NCI-H1694 treated with DMSO at 0.1 percent for 48 hours (cell line): ENCODE measurements around the gene PSMC3IP.
A peak's percentile ranks its signal among the peaks of the same experiment; 100 is the strongest.
"Not testable (repeated sequence)": the region's sequence is repeated elsewhere in the genome, so short reads cannot be mapped to it uniquely, and the experiment has no call there.

Experiments used
- DNase-seq: peaks from one replicate; lab custom pipeline; 2025; lab: John Stamatoyannopoulos, UW

The PSMC3IP gene

DNA sequence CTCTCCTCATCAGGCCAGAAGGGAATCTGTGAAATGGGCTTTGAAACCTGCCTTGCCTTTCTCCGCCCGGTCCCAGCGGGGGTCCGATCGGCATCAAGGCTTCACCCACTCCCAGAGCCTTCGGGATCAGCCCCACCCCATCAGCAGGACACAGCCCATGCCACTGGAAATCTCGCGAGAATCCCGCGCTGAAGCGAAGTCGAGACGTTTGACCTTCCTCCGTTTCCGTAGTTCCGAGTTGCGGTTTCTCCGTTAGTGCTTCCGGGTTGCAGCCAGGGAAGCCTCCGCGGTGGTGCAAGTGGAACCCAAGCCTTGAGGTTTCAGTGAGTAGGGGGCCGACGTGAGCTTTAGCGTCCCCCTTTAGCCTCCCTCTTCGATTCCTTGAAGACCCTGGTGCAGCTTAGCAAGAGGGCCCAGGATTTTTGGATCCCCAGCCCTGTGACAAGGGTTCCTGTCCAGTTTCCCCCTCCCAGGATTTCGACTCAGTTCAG, 15.6 kb downstream of the PSMC3IP start, which contains the start of gene COASY:
Gene COASY, plus strand, starts transcription at position 252 of the 491 bp plus-strand sequence. CDS start 475 bp downstream, outside the sequence.
- peak; percentile 97 for DNase-seq

DNA sequence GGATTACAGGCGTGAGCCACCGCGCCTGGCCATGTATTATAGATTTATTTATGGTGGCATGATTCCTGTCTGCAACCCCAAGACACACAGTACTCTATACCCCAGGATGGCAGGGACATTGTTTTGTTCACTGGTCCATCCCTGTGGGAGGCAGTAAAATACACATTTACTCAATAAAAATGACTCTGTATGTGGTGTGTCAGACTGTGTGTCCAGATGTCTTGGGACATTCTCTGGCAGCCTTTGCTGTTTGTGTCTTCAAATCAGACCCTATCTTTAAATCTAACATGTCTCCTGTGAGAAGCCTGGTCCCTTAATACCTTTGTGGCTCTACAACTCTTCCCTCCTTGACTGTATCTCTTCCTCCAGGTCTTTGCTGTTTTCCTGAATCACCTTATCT, 17.3 kb downstream of the PSMC3IP start:
- no peak for DNase-seq

DNA sequence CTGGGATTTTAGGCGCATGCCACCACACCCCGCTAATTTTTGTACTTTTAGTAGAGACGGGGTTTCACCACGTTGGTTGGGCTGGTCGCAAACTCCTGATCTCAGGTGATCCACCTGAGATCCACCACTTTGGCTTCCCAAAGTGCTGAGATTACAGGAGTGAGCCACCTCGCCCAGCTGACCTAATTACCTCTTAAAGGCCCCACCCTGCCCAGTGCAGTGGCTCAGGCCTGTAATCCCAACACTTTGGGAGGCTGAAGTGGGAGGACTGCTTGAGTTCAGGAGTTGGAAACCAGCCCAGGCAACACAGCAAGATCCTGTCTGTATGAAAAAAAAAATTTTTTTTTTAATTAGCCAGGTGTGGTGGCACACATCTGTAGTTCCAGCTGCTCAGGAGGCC, 18.5 kb downstream of the PSMC3IP start:
- no peak for DNase-seq

DNA sequence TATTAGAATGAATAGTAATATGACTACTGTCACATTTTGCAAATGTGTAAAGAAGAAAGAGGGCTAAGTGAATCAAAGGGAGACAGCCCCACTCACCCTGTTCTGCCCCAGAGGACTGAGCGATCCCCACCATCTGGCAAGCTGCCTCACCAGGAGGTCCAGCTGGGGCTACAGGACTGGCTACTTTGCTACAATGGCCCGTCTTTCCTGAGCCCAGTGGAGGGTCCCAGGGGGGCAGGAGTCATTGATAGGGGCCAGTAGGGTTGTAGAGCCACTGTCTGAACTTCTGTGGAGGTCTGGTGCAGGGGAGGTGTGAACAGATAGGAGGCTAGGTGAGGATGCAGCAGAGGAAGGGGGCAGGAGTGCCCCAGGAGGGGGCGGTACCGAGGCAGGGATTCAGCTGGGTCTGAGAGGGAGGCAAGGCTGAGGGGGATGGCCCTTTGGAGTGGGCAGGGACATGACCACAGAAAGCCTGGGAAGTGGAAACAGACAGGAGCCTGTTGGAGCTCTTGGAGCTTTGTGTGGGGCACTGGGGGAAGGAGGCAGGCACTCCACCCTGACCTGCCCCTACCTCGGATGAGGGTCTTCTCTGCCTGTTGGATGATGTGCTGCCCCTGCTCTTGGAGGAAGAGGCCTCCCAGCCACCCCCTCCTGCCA, 21.4 kb downstream of the PSMC3IP start:
- not testable (repeated sequence) for DNase-seq

DNA sequence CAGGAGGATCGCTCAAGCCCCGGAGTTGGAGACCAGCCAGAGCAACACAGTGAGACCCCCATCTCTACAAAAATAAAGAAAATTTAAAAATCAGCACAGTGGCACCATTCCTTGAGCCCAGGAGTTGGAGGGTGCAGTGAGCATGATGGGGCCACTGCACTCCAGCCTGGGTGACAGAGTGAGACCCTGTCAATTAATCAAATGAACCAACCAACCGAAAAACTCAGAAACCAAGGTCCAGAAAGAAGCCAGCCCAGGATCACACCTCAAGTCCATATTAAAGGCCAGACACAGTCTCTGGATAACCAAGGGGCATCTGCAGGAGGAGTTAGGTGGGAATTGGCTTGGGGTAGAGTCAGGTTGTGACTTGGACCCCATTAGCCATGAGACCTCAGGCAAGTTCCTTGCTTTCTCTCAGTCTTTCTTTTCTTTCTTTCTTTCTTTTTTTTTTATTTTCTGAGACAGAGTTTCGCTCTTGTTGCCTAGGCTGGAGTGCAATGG, 22.4 kb downstream of the PSMC3IP start:
- DNase-seq = no peak

DNA sequence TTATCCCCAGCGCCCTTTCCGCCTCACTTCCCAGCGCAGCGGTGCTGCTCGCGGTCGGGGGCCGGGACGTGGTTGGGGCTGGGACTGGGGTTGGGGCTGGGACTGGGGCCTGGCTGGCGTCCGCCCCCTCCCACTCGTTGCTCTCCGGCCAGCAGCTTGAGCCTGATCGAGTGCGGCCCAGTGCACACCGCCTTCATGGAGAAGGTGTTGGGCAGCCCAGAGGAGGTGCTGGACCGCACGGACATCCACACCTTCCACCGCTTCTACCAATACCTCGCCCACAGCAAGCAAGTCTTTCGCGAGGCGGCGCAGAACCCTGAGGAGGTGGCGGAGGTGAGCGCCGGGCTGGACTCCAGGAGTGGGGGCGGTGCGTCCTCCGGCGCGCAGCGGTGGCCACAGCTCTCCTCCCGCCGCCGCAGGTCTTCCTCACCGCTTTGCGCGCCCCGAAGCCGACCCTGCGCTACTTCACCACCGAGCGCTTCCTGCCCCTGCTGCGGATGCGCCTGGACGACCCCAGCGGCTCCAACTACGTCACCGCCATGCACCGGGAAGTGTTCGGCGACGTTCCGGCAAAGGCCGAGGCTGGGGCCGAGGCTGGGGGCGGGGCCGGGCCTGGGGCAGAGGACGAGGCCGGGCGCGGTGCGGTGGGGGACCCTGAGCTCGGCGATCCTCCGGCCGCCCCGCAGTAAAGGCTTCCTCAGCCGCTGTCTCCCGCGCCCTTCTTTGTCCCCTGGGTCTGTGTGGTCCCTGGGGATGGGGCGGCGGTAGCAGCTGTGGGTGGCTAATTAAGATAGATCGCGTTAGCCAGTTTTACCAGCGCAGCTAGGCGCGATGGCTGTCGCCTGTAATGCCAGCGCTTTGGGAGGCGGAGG, 23.0 kb downstream of the PSMC3IP start:
- peak; percentile 79 for DNase-seq

DNA sequence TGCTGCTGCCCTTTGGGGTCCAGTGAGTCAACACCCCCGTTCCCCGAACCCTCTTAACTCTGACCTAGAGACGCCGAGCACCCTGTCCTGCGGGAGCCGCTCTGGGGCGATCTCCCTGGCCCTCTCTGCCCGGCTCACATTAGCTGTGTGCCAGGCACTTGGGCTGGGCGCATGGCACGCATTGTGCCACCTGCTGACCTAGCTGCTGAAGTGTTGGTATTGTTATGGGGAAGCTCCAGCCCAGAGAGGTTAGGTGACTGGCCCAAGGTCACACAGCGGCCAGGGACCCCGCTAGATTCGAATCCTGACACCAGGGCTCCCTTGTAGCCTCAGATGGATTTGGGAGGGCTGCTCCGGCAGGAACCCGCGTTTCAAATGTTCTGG, 23.7 kb downstream of the PSMC3IP start:
- no peak for DNase-seq

DNA sequence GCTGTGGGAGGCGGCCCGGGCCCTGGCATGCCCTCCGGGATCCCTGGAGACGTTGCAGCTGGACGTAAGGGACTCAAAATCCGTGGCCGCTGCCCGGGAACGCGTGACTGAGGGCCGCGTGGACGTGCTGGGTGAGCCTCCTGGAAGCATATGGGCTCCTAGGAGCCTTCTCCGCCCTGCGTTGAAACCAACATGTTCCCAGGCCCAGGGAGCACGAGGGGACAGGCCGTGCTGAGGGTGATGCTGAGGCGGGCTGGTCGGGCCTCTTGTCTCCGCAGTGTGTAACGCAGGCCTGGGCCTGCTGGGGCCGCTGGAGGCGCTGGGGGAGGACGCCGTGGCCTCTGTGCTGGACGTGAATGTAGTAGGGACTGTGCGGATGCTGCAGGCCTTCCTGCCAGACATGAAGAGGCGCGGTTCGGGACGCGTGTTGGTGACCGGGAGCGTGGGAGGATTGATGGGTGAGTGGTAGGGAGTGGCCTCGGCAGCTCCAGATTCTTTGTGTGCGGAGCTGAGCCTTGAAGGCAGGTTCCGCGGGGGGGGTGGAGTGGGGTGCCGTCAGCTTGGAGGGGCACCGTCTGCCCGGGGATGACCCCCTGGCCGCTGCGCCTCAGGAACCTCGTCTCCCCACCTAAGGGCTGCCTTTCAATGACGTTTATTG, 24.2 kb downstream of the PSMC3IP start:
- no peak for DNase-seq

DNA sequence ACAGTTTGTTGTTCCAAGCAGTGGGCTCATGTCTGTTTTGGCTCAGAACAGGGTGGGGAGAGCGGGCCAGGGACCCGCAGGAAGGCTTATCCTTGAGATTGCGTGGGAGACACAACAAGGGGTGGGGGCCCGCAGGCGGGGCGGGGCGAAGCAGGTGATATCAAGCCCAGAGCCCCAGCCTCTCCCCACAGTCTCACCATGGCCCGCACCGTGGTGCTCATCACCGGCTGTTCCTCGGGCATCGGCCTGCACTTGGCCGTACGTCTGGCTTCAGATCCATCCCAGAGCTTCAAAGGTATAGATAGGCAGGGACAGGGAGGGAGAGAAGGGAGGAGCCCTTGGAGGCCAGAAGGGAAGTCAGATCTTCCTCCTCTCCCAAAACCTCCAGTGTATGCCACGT, 24.8 kb downstream of the PSMC3IP start, which contains the start of gene HSD17B1:
Gene HSD17B1, plus strand, starts transcription at position 188 of the 400 bp plus-strand sequence. Its CDS starts 11 bp downstream, at position 199.
- DNase-seq = not testable (repeated sequence)

DNA sequence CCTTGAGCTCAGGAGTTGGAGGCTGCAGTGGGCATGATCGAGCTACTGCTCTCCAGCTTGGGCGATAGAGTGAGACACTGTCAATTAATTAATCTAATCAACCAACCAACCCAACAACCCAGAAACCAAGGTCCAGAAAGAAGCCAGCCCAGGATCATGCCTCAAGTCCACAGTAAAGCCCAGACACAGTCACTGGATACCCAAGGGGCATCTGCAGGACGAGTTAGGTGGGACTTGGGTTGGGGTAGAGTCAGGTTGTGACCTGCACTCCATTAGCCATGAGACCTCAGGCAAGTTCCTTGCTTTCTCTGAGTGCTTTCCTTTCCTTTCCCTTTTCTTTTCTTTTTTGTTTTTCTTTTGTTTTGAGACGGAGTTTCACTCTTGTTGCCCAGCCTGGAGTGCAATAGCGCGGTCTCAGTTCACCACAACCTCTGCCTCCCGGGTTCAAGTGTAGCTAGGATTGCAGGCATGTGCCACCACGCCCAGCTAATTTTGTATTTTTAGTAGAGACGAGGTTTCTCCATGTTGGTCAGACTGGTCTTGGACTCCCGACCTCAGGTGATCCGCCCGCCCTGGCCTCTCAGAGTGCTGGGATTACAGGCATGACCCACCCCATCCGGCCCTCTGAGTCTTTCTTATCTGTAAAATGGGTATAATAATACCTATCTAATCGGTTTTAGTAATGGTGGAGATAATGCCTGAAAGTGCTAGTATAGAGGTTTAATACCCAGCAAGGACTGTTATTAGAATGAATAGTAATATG, 28.4 kb downstream of the PSMC3IP start:
- DNase-seq = no peak

DNA sequence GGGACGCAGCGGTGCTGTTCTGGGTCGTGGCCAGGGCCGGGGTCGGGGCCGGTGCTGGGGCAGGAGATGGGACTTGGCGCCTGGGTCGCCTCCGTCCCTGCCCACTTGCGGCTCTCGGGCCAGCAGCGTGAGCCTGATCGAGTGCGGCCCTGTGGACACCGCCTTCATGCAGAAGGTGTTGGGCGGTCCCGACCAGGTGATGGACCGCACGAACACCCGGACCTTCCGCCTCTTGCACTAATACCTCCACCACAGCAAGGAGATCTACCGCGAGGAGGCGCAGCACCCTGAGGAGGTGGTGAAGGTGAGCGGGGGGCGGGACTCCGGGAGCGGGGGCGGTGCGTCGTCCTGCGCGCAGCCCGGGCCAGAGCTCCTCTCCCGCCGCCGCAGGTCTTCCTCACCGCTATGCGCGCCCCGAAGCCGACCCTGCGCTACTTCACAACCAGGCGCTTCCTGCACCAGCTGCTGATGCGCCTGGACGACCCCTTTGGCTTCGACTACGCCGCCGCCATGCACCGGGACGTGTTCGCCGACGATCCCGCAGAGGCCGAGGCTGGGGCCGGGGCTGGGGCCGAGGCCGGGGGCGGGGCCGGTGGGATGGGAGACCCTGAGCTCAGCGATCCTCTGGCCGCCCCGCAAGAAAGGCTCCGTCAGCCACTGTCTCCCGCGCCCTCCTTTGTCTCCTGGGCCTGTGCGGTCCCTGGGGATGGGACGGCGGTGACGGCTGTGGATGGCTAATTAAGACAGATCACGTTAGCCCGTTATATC, 29.3 kb downstream of the PSMC3IP start:
- DNase-seq = no peak

DNA sequence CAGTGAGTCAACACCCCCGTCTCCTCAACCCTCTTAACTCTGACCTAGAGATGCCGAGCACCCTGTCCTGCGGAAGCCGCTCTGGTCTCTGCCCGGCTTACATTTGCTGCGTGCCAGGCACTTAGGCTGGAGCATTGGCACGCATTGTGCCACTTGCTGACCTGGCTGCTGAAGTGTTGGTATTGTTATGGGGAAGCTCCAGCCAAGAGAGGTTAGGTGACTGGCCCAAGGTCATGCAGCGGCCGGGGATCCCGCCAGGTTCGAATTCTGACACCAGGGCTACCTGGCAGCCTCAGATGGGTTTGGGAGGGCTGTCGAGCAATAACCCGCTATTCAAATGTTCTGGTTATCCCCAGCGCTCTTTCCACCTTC, 29.8 kb downstream of the PSMC3IP start:
- no peak for DNase-seq

DNA sequence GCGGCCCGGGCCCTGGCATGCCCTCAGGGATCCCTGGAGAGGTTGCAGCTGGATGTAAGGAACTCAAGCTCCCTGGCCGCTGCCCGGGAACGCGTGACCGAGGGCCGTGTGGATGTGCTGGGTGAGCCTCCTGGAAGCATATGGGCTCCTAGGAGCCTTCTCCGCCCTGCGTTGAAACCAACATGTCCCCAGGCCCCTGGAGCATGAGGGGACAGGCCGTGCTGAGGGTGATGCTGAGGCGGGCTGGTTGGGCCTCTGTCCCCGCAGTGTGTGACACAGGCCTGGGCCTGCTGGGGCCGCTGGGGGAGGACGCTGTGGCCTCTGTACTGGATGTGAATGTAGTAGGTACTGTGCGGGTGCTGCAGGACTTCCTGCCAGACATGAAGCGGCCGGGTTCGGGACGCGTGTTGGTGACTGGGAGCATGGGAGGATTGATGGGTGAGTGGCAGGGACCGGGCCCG, 30.5 kb downstream of the PSMC3IP start:
- no peak for DNase-seq

DNA sequence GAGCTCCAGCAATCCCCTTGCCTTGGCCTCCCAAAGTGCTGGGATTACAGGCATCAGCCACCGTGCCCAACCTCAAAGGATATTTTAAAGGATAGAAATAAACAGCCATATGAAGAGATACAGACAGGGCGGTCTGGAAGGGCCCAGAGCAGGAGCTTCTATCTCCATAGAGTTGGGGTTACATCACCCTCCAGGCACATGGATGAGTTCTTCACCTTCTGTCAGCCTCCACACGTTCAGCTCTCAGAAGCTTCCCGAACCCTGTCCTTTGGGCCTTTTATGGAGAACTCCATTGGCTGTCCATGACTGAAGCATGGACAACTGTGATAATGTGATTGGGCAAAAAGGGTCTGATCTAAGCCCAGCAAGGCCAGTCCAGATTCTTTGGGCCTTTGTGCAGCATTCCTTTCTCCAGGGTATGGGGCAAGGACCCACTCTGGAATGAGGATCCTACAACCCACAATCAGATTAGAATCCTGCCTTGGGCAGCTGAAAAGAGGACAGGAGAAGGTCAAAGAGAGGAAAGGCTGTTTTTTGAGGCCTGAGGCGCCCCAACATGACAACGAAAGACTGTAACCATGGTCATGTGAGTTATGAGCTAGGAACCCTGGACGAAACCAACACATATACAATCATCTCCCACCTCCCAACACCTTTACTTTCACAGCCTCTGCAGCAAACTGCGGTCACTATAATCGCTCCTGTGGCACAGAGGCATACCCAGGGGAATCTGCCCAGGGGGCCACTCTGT, 31.6 kb downstream of the PSMC3IP start:
- DNase-seq = not testable (repeated sequence)

DNA sequence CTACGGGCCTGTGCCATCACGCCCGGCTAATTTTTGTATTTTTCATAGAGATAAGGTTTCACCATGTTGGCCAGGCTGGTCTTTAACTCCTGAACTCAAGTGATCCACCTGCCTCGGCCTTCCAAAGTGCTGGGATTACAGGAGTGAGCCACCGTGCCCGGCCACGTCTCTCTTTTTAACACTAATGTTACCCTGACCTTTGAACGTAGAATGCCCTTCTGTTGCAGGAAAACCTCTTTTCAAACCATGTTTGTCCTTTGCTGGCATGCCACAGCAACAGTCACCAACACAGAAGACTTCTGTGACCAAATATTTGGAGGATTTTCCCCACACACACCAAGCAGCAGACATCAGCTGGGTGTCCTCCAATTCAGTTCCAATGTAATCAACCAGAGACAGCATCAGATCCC, 32.6 kb downstream of the PSMC3IP start:
- DNase-seq = no peak

DNA sequence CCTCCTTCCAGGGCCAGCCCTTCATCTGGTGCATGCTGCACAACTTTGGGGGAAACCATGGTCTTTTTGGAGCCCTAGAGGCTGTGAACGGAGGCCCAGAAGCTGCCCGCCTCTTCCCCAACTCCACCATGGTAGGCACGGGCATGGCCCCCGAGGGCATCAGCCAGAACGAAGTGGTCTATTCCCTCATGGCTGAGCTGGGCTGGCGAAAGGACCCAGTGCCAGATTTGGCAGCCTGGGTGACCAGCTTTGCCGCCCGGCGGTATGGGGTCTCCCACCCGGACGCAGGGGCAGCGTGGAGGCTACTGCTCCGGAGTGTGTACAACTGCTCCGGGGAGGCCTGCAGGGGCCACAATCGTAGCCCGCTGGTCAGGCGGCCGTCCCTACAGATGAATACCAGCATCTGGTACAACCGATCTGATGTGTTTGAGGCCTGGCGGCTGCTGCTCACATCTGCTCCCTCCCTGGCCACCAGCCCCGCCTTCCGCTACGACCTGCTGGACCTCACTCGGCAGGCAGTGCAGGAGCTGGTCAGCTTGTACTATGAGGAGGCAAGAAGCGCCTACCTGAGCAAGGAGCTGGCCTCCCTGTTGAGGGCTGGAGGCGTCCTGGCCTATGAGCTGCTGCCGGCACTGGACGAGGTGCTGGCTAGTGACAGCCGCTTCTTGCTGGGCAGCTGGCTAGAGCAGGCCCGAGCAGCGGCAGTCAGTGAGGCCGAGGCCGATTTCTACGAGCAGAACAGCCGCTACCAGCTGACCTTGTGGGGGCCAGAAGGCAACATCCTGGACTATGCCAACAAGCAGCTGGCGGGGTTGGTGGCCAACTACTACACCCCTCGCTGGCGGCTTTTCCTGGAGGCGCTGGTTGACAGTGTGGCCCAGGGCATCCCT, 34.1 kb downstream of the PSMC3IP start:
- no peak for DNase-seq

DNA sequence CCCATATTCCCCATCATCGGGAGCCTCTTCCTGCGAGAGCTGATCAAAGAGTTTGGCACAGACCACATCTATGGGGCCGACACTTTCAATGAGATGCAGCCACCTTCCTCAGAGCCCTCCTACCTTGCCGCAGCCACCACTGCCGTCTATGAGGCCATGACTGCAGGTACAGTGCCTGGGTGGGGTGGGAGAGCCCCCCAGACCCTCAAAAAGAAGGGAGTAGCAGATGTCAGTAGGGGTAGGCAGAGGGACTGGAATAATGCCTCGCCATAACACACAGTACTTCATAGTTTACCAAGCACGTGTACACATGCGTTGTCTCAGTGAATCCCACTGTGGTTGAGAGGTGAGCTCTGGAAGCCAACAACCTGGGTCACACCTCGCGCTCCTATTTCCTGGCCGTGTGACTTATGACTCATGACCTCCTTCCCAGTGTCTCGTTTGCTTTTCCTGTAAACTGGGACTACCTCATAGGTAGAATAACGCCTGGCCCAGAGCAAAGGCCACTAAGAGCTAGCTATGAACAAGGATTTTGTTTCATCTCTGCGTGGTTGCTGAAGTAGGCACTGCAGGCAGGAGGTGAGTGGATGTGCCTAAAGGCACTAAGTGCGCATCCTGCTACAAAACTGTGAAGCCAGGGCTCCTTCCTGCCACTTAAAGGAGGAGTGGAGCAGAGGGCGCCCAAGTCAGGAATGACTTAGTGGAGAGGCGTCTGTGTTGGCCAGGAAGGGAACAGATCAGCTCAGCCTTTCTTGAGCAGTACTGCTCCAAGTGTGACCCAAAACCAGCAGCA, 36.3 kb downstream of the PSMC3IP start:
- no peak for DNase-seq

DNA sequence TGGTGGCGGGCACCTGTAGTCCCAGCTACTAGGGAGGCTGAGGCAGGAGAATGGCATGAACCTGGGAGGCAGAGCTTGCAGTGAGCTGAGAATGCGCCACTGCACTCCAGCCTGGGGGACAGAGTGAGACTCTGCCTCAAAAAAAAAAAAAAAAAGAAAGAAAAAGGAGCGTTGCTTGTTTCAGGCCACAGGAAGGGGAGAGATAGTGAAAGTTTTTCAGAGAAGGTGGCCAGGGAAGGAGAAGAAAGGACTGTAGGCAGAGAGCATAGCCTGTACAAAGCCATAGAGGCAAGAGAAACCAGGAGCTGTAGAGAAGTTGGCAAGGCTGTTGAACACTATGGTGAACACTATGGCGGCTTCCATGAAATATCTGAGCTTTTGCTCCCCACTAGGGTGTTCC, 37.0 kb downstream of the PSMC3IP start:
- not testable (repeated sequence) for DNase-seq
